HEK293 (cell line): ENCODE data around the gene ANO2.
A peak's percentile ranks its signal among the peaks of the same experiment; 100 is the strongest.

Experiments used
- CTCF ChIA-PET: fragments of 350-600 bp; formaldehyde crosslinking; extraction: SDS; loops from one replicate; lab custom pipeline; 2021; ENCODE audit warnings: antibody characterized with exemption; lab: Yijun Ruan, JAX
- POLR2A ChIA-PET: fragments of 300-600 bp; formaldehyde crosslinking; extraction: SDS; loops from one replicate; lab custom pipeline; 2020; ENCODE audit warnings: antibody characterized with exemption, inconsistent platforms; lab: Yijun Ruan, JAX
- H3K27ac ChIP-seq: fragments of 200-500 bp; sonication (Bioruptor generic); 2 replicates; pipeline ENCODE4 v1.5.1; 2014; ENCODE audit warnings: low read depth, low read length, control low read depth, inconsistent platforms; ENCODE audit errors: extremely low read depth
- H3K36me3 ChIP-seq, 2 experiments: fragments of 200-500 bp in 1 of 2; sonication (Bioruptor generic) in 1 of 2; 1 replicate in 1 of 2; 2 replicates in 1 of 2; pipeline ENCODE4 v1.5.1; 2014 to 2017; ENCODE audit warnings: inconsistent platforms in 2 of 2, low read length in 2 of 2; ENCODE audit not compliant: control insufficient read depth in 2 of 2, insufficient read depth in 1 of 2
- H3K4me1 ChIP-seq: fragments of 200-500 bp; sonication (Bioruptor generic); 2 replicates; pipeline ENCODE4 v1.5.1; 2014; ENCODE audit warnings: mild to moderate bottlenecking, low read length, inconsistent platforms; ENCODE audit not compliant: control insufficient read depth, insufficient read depth
- H3K4me3 ChIP-seq: 2 replicates; pipeline ENCODE4 v1.5.1; 2011; ENCODE audit warnings: low read depth, mild to moderate bottlenecking, control low read depth, low read length, moderate library complexity
- H3K9me3 ChIP-seq: fragments of 200-500 bp; sonication (Bioruptor generic); 2 replicates; pipeline ENCODE4 v1.5.1; 2014; ENCODE audit warnings: low read depth, low read length, inconsistent platforms; ENCODE audit not compliant: control insufficient read depth, insufficient read depth
- HOXA7 ChIP-seq: sonication (generic); formaldehyde crosslinking; IDR thresholded peaks from 2 replicates; pipeline ENCODE4 v1.8.1; 2022; ENCODE audit warnings: missing genetic modification reagents, borderline replicate concordance
- KLF8 ChIP-seq: fragments of 450-650 bp; formaldehyde crosslinking; IDR thresholded peaks from 2 replicates; pipeline ENCODE4 v1.5.1; 2016; ENCODE audit warnings: missing biosample characterization, missing genetic modification characterization
- SETDB1 ChIP-seq: IDR thresholded peaks from one replicate; pipeline ENCODE4 v1.6.1; 2017; ENCODE audit warnings: mild to moderate bottlenecking, low read length, moderate library complexity, mixed read lengths; ENCODE audit not compliant: insufficient read length
- ZBTB7A ChIP-seq: fragments of 450-650 bp; formaldehyde crosslinking; IDR thresholded peaks from 2 replicates; pipeline ENCODE4 v1.5.1; 2016; ENCODE audit warnings: low read depth, missing biosample characterization, missing genetic modification characterization
- ZNF114 ChIP-seq: fragments of 450-650 bp; formaldehyde crosslinking; IDR thresholded peaks from 2 replicates; pipeline ENCODE4 v1.5.0; 2017; ENCODE audit warnings: missing biosample characterization, missing genetic modification characterization
- ZNF138 ChIP-seq: fragments of 450-650 bp; formaldehyde crosslinking; IDR thresholded peaks from 2 replicates; pipeline ENCODE4 v1.5.1; 2016; ENCODE audit warnings: missing biosample characterization, missing genetic modification characterization, borderline replicate concordance
- ZNF341 ChIP-seq: fragments of 450-650 bp; formaldehyde crosslinking; IDR thresholded peaks from 2 replicates; pipeline ENCODE4; 2016; ENCODE audit warnings: low read depth, missing biosample characterization, missing genetic modification characterization
- ZNF398 ChIP-seq: fragments of 450-650 bp; formaldehyde crosslinking; IDR thresholded peaks from 2 replicates; pipeline ENCODE4 v1.5.1; 2017; ENCODE audit warnings: missing biosample characterization, missing genetic modification characterization
- ZNF423 ChIP-seq: fragments of 450-650 bp; formaldehyde crosslinking; IDR thresholded peaks from 2 replicates; pipeline ENCODE4 v1.5.1; 2016; ENCODE audit warnings: missing biosample characterization, missing genetic modification characterization
- ZNF596 ChIP-seq: fragments of 450-650 bp; IDR thresholded peaks from 2 replicates; pipeline ENCODE4 v1.5.0; 2018; ENCODE audit warnings: missing biosample characterization, mild to moderate bottlenecking, missing genetic modification characterization, moderate library complexity
- ZNF610 ChIP-seq: fragments of 450-650 bp; formaldehyde crosslinking; IDR thresholded peaks from 2 replicates; pipeline ENCODE4 v1.5.1; 2016; ENCODE audit warnings: missing biosample characterization, missing genetic modification characterization, borderline replicate concordance
- ZNF624 ChIP-seq: fragments of 450-650 bp; formaldehyde crosslinking; IDR thresholded peaks from 2 replicates; pipeline ENCODE4 v1.5.1; 2017; ENCODE audit warnings: missing biosample characterization, missing genetic modification characterization
- ZNF654 ChIP-seq: fragments of 450-650 bp; formaldehyde crosslinking; IDR thresholded peaks from 2 replicates; pipeline ENCODE4 v1.5.1; 2016; ENCODE audit warnings: low read depth, missing biosample characterization, missing genetic modification characterization
- ZNF658 ChIP-seq: fragments of 450-650 bp; formaldehyde crosslinking; IDR thresholded peaks from 2 replicates; pipeline ENCODE4; 2016; ENCODE audit warnings: missing biosample characterization, missing genetic modification characterization
- TF ChIP-seq, protein P1 (sequence below): fragments of 450-650 bp; formaldehyde crosslinking; IDR thresholded peaks from 2 replicates; pipeline ENCODE4 v1.5.1; 2016; ENCODE audit warnings: missing biosample characterization, missing genetic modification characterization
- TF ChIP-seq, protein P2 (sequence below): fragments of 450-650 bp; formaldehyde crosslinking; IDR thresholded peaks from 2 replicates; pipeline ENCODE4 v1.5.1; 2017; ENCODE audit warnings: missing biosample characterization, missing genetic modification characterization

Gene ANO2

GRCh38 chr12:5874514-5874913, 70.5 kb downstream of the ANO2 start:
- POLR2A ChIA-PET: no interaction called here
- Histone ChIP-seq H3K4me1 (no peaks in the 10 kb centered on the region), H3K4me3 (no peak overlapping the region), H3K9me3 (no peaks in the 10 kb centered on the region), H3K36me3 (no peaks in the 10 kb centered on the region), H3K27ac (no peak overlapping the region)
- TF ChIP-seq ZBTB7A (tag by site-specific recombination) (no peak), SETDB1 (no peak), ZNF596 (no peak), ZNF423 (tag by site-specific recombination) (no peak), ZNF114 (tag by site-specific recombination) (no peak)
- TF ChIP-seq, protein P1, sequence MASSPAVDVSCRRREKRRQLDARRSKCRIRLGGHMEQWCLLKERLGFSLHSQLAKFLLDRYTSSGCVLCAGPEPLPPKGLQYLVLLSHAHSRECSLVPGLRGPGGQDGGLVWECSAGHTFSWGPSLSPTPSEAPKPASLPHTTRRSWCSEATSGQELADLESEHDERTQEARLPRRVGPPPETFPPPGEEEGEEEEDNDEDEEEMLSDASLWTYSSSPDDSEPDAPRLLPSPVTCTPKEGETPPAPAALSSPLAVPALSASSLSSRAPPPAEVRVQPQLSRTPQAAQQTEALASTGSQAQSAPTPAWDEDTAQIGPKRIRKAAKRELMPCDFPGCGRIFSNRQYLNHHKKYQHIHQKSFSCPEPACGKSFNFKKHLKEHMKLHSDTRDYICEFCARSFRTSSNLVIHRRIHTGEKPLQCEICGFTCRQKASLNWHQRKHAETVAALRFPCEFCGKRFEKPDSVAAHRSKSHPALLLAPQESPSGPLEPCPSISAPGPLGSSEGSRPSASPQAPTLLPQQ (tag by site-specific recombination): no peak
- TF ChIP-seq, protein P2, sequence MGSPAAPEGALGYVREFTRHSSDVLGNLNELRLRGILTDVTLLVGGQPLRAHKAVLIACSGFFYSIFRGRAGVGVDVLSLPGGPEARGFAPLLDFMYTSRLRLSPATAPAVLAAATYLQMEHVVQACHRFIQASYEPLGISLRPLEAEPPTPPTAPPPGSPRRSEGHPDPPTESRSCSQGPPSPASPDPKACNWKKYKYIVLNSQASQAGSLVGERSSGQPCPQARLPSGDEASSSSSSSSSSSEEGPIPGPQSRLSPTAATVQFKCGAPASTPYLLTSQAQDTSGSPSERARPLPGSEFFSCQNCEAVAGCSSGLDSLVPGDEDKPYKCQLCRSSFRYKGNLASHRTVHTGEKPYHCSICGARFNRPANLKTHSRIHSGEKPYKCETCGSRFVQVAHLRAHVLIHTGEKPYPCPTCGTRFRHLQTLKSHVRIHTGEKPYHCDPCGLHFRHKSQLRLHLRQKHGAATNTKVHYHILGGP (tag by site-specific recombination): no peak
- CTCF ChIA-PET: interaction anchor here (1.0 to 1.5 kb wide), 4 partner anchors 16 to 446 kb away, joined by 3 to 9 read pairs (median 4); no protein-coding TSS in a partner anchor

DNA sequence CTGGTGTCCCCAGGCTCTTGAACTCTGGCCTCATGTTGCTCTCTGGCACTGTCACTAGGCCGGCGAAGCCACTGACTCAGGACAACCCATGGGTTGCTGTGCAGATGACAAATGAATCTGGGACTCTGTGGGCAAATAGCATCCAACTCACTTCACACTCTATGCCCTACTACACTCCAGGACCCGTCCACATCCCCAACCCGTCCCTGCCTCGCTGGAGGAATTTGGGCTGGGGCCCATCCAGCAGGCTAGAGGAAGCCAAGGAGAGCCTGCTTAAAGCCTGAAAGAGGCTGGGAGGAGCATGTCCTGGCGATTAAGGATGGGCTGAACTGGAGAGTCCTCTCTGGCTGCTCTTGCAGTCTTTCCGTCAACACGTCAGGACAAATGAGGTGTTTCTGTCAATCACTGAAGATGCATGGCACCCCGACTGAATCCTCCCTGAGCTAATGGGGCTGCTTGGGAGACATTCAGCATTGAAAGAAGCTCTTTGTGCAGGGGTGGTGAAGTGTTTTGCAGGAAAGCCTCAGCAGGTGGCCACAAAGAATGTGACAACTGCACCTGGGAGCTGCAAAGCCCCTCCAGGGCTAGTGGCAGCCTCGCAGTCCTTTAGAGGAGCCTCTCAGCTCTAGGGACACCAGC, 71.7 kb downstream of the ANO2 start:
- Histone ChIP-seq H3K9me3 (no peaks in the 10 kb centered on the region), H3K27ac (no peak overlapping the region), H3K36me3 (no peaks in the 10 kb centered on the region), H3K4me1 (no peaks in the 10 kb centered on the region), H3K4me3 (no peak overlapping the region)
- no peak for TF ChIP-seq ZNF610 (tag by site-specific recombination)
- no peak for TF ChIP-seq KLF8
- TF ChIP-seq HOXA7 (CRISPR knock-in tag): no peak
- no peak for TF ChIP-seq ZNF624 (tag by site-specific recombination)
- no peak for TF ChIP-seq ZNF398 (tag by site-specific recombination)
- no peak for TF ChIP-seq ZNF138
- no peak for TF ChIP-seq ZNF658 (tag by site-specific recombination)
- ChIA-PET CTCF (interaction anchor here (0.6 to 1.5 kb wide), 8 partner anchors 15 to 701 kb away, joined by 3 to 9 read pairs (median 3); no protein-coding TSS in a partner anchor), POLR2A (no interaction called here)

DNA sequence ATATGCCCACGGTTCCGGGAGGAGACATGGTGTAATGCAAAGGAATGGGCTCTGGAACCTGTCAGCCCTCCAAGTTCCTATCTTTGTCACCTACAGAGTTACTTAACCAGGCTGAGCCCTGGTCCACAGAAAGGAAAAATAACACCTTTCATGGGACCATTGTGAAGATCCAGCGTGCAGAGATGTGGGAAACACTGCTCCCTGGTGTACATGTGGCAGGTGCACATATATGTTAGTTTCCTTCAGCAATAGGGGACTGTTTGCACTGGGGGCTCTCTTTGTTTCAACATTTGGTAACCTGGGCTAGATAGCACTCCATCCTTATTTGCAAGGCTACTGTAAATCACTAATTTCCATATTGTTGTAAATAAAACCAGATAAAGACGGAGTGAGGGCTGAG, 72.3 kb downstream of the ANO2 start:
- no peaks in the 10 kb centered on the region for H3K36me3 ChIP-seq
- ChIA-PET POLR2A (no interaction called here), CTCF (interaction anchor here (0.7 to 1.4 kb wide), 5 partner anchors 42 to 128 kb away, joined by 3 to 13 read pairs (median 3); no protein-coding TSS in a partner anchor)
- no peak overlapping the region for H3K4me3 ChIP-seq
- H3K27ac ChIP-seq: no peak overlapping the region
- H3K9me3 ChIP-seq: no peaks in the 10 kb centered on the region
- TF ChIP-seq ZNF654 (tag by site-specific recombination): peak; percentile 9; the same call in 1 of the 2 replicates
- no peak for TF ChIP-seq ZNF341 (tag by site-specific recombination)
- no peaks in the 10 kb centered on the region for H3K4me1 ChIP-seq
